HepG2 (cell line): Measurements from ENCODE around the gene FCRL5. TPM values are rescaled to one million over a fixed set of nuclear protein-coding genes. Genes with fewer than 3 reads are reported as not detected.

Experiments
- ATAC-seq: fragments of 200-7000 bp; cut with Tn5 transposase; 3 replicates; pipeline ENCODE4 v1.9.1; 2020; ENCODE audit warnings: mild to moderate bottlenecking, moderate library complexity
- BruUV-seq: library from RNA; stranded (reverse); fragments of 400-500 nt; replicated peaks from 2 replicates; lab custom pipeline; 2021; lab: Mats Ljungman, UMichigan
- CTCF ChIA-PET: fragments of 300-600 bp; formaldehyde crosslinking; extraction: SDS; loops from one replicate; lab custom pipeline; 2021; ENCODE audit warnings: low total read pairs, inconsistent platforms, low intra/inter-chr PET ratio; lab: Yijun Ruan, JAX
- POLR2A ChIA-PET: fragments of 350-600 bp; sonication (Branson Sonifier 250); formaldehyde crosslinking; loops from one replicate; lab custom pipeline; 2020; ENCODE audit warnings: antibody characterized with exemption, inconsistent platforms; lab: Yijun Ruan, JAX
- DNase-seq: peaks from one replicate; pipeline ENCODE4 v3.0.0-alpha.2; 2015; ENCODE audit warnings: low spot score
- FAIRE-seq: peaks from 3 replicates; lab custom pipeline; 2011; peaks lifted over from hg19 to GRCh38; lab: Jason Lieb, UNC
- H2AFZ ChIP-seq: one replicate; pipeline ENCODE4 v1.6.1; 2011; ENCODE audit warnings: low read length, inconsistent platforms
- H3K27ac ChIP-seq: fragments of 300-600 bp; 3 replicates; pipeline ENCODE4 v1.8.0; 2011; ENCODE audit warnings: mixed run types, mild to moderate bottlenecking, mixed read lengths, low read length, inconsistent platforms; ENCODE audit not compliant: insufficient read depth; ENCODE audit errors: extremely low read length
- H3K27me3 ChIP-seq, 2 experiments: fragments of 200-600 bp in 1 of 2; 2 replicates in 1 of 2; 3 replicates in 1 of 2; pipeline versions ENCODE4 v1.6.0 to v1.8.0; 2011; ENCODE audit warnings: low read length in 2 of 2, mild to moderate bottlenecking in 2 of 2, moderate library complexity in 2 of 2, inconsistent platforms in 1 of 2; ENCODE audit not compliant: insufficient read depth in 2 of 2, control insufficient read depth in 1 of 2
- H3K36me3 ChIP-seq, 2 experiments: fragments of 200-600 bp in 1 of 2; replicated peaks in 1 of 2; 2 replicates in 1 of 2; 3 replicates in 1 of 2; pipeline versions ENCODE4 v1.5.1 to v1.8.0; 2011; ENCODE audit warnings: low read length in 2 of 2, inconsistent platforms in 1 of 2; ENCODE audit not compliant: insufficient read depth in 2 of 2, control insufficient read depth in 1 of 2
- H3K4me1 ChIP-seq: 2 replicates; pipeline ENCODE4 v1.5.1; 2012; ENCODE audit warnings: low read length, inconsistent platforms; ENCODE audit not compliant: insufficient read depth
- H3K4me2 ChIP-seq: 2 replicates; pipeline ENCODE4 v1.6.0; 2011; ENCODE audit warnings: low read depth, low read length, inconsistent platforms
- H3K4me3 ChIP-seq, 3 experiments: fragments of 200-600 bp in 1 of 3; sonication (generic), shearing (Covaris generic) in 1 of 3; replicated peaks in 1 of 3; 2 replicates each; pipeline ENCODE4 v1.5.1; 2011 to 2016; ENCODE audit warnings: low read length in 3 of 3, inconsistent platforms in 2 of 3, low read depth in 2 of 3, mild to moderate bottlenecking in 2 of 3, control low read depth in 1 of 3, mixed read lengths in 1 of 3; ENCODE audit not compliant: insufficient read depth in 1 of 3
- H3K79me2 ChIP-seq: one replicate; pipeline ENCODE4 v1.6.1; 2011; ENCODE audit warnings: low read length, inconsistent platforms; ENCODE audit not compliant: insufficient read depth
- H3K9ac ChIP-seq: 2 replicates; pipeline ENCODE4 v1.6.0; 2011; ENCODE audit warnings: mild to moderate bottlenecking, low read depth, low read length, inconsistent platforms; ENCODE audit not compliant: insufficient read depth
- H3K9me3 ChIP-seq: 2 replicates; pipeline ENCODE4 v1.5.1; 2012; ENCODE audit warnings: mild to moderate bottlenecking, low read length
- H4K20me1 ChIP-seq: 2 replicates; pipeline ENCODE4 v1.6.0; 2011; ENCODE audit warnings: inconsistent platforms, mild to moderate bottlenecking, low read length, moderate library complexity; ENCODE audit not compliant: insufficient read depth
- GMEB2 ChIP-seq: IDR thresholded peaks from 2 replicates; pipeline ENCODE4 v1.6.1; 2016; ENCODE audit warnings: missing biosample characterization, missing genetic modification reagents, low read depth
- HNF1B ChIP-seq: sonication (generic); formaldehyde crosslinking; IDR thresholded peaks from 2 replicates; pipeline ENCODE4 v1.5.1; 2020; ENCODE audit warnings: mild to moderate bottlenecking, moderate library complexity, missing genetic modification reagents
- JUN ChIP-seq: sonication (generic); formaldehyde crosslinking; IDR thresholded peaks from 2 replicates; pipeline ENCODE4 v1.4.0; 2020; ENCODE audit warnings: mild to moderate bottlenecking, missing genetic modification reagents
- MNT ChIP-seq: fragments of 450-650 bp; IDR thresholded peaks from 2 replicates; pipeline ENCODE4 v1.6.1; 2016
- RBFOX2 ChIP-seq: fragments of 200-400 bp; formaldehyde crosslinking; IDR thresholded peaks from 2 replicates; pipeline ENCODE4 v1.6.1; 2017; ENCODE audit warnings: low read depth, mild to moderate bottlenecking, low read length
- ZFP1 ChIP-seq: IDR thresholded peaks from 2 replicates; pipeline ENCODE4 v1.6.1; 2016
- ZNF260 ChIP-seq: sonication (generic); formaldehyde crosslinking; IDR thresholded peaks from 2 replicates; pipeline ENCODE4 v1.4.0; 2020; ENCODE audit warnings: missing genetic modification reagents, low read depth, mild to moderate bottlenecking, borderline replicate concordance
- WGBS: methylation state at CpG from one replicate; pipeline ENCODE4 v1.1.6; 2017; ENCODE audit warnings: low lambda C conversion rate; 5-methylcytosine and 5-hydroxymethylcytosine counted together
- in situ Hi-C: cut with HindIII; loops from 2 replicates; pipeline ENCODE4 v1.10.0; 2017; ENCODE audit warnings: low pct_unique_long_range_greater_than_20kb; ENCODE audit not compliant: extremely low pct_ligation_motif_present
- intact Hi-C: fragments of 100-400 bp; cut with micrococcal nuclease; formaldehyde crosslinking; loops from one replicate; pipeline ENCODE4 v1.10.0; 2022; ENCODE audit not compliant: unreplicated experiment
- polyA plus RNA-seq, 8 experiments: library from polyadenylated mRNA; depleted of rRNA in 3 of 8; stranded (reverse) in 7 of 8; unstranded in 1 of 8; fragments of >200 nt; fragmentation: Illumina TruSeq in 4 of 8; extraction: Trizol in 4 of 8; gene quantifications; 2 replicates each; pipeline versions ENCODE4 v1.2.1 to v1.2.3, GENCODE V29; 2011 to 2016; ENCODE audit warnings: low read depth in 4 of 8, missing spikeins in 1 of 8, mixed read lengths in 1 of 8; ENCODE audit not compliant: insufficient read depth in 1 of 8
- total RNA-seq, 5 experiments: library from RNA; depleted of rRNA; stranded (reverse); fragments of >200 nt; fragmentation: Illumina TruSeq; extraction: Trizol; gene quantifications; 2 replicates each; pipeline ENCODE4 v1.2.3, GENCODE V29; 2016; ENCODE audit warnings: low read depth in 1 of 5

FCRL5 gene
- total and polyA plus RNA-seq, 2 of the 13 experiments (the other 11 are each of a cell fraction or from before 2014, with no cell fraction given) = not detected

GRCh38 chr1:157566484-157567300 lies 14.4 kb upstream of the FCRL5 start:
- H3K27ac ChIP-seq = no peak overlapping the region
- intact Hi-C loops = no loop called here
- no peaks in the 10 kb centered on the region for H4K20me1 ChIP-seq
- no peak for ATAC-seq
- WGBS = 28% methylated on average over 14 of the region's 14 CpGs
- H3K4me3 ChIP-seq = no peak overlapping the region
- no peaks in the 10 kb centered on the region for H3K36me3 ChIP-seq
- no TSS peak for BruUV-seq
- ChIA-PET POLR2A (no interaction called here), CTCF (no interaction called here)
- H3K9me3 ChIP-seq = no peaks in the 10 kb centered on the region
- no peak overlapping the region for H2AFZ ChIP-seq
- H3K79me2 ChIP-seq = no peaks in the 10 kb centered on the region
- no peaks in the 10 kb centered on the region; a peak in 1 of 5 replicates for H3K27me3 ChIP-seq
- FAIRE-seq = no peak
- H3K9ac ChIP-seq = no peak overlapping the region
- no peak overlapping the region for H3K4me2 ChIP-seq
- in situ Hi-C loops = no loop called here
- H3K4me1 ChIP-seq = no peaks in the 10 kb centered on the region
- DNase-seq = no peak
- no peak for TF ChIP-seq JUN
- no peak for TF ChIP-seq ZNF260 (CRISPR knock-in tag)
- no peak for TF ChIP-seq ZFP1 (CRISPR knock-in tag)
- TF ChIP-seq GMEB2 = no peak

GRCh38 chr1:157562515-157562914 lies 10.2 kb upstream of the FCRL5 start:
- Histone ChIP-seq H2AFZ (no peak overlapping the region), H4K20me1 (no peaks in the 10 kb centered on the region), H3K27ac (no peak overlapping the region), H3K9me3 (no peaks in the 10 kb centered on the region), H3K4me3 (no peak overlapping the region), H3K9ac (no peak overlapping the region), H3K4me1 (no peaks in the 10 kb centered on the region), H3K36me3 (no peaks in the 10 kb centered on the region), H3K79me2 (no peaks in the 10 kb centered on the region), H3K27me3 (no peaks in the 10 kb centered on the region; a peak in 1 of 5 replicates), H3K4me2 (no peak overlapping the region)
- TF ChIP-seq MNT = no peak
- TF ChIP-seq HNF1B = no peak
- no peak for TF ChIP-seq RBFOX2
- ATAC-seq (no peak), DNase-seq (no peak), FAIRE-seq (no peak)
- intact Hi-C loops = no loop called here
- WGBS = 7% methylated on average over 2 of the region's 2 CpGs
- BruUV-seq = no TSS peak
- CTCF ChIA-PET = no interaction called here
- POLR2A ChIA-PET = no interaction called here
- in situ Hi-C loops = no loop called here
